ENCODE results near the gene FILIP1L.

The FILIP1L gene

DNA sequence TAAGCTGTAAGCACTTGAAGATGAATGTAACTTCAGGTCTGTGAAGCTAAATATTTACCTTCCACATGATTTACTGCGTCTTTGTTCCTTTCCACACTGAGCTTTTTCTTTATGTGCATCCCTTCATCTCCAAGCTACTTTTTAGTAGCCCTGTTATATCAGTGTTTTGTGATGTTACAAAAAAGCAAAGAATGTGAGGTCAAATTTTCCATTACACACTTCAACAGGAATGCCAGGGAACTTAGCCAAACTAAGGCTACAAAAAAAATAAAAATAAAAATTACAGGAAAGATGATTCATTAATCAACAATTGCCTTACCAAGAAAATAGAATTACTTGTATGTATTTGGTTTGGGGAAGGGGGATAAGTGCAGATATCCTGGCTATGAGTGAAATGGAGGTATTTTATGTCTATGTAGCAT, 73.0 kb downstream of the FILIP1L start:
- no peak for TF ChIP-seq CTCF (IDR thresholded peaks at IDR 0.05; ENCODE audit: low read depth, low read length)
- DNase-seq (ENCODE audit: extremely low read depth, low read depth) = peak; percentile 82

GRCh38 chr3:100040451-100041225, 73.7 kb downstream of the FILIP1L start:
- DNase-seq (ENCODE audit: extremely low read depth, low read depth) = no peak
- no peak for TF ChIP-seq CTCF (IDR thresholded peaks at IDR 0.05; ENCODE audit: low read depth, low read length)

DNA sequence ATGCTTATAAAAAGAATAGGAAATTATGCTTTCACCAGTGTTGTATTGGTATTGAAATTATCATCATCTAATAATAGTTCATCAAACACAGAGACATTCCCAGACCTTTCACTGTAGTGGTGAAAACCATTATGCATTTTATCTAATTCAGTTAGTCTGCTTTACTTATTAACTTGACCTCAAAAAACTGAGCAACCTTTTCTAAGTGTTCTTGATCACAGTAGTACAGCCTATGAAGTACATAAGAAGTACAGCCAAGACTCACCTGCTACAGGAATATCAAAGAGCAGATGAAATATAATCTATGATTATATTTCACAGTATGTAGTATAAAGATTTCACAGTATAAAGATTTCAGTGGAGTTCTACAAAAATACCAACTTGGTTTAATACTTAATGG, 75.2 kb downstream of the FILIP1L start:
- DNase-seq (ENCODE audit: extremely low read depth, low read depth) = no peak
- no peak for TF ChIP-seq CTCF (IDR thresholded peaks at IDR 0.05; ENCODE audit: low read depth, low read length)

- DNase-seq (ENCODE audit: extremely low read depth, low read depth) = no peak
These were observed 80.3 kb downstream of the FILIP1L start for GRCh38 chr3:100033903-100034471.

DNA sequence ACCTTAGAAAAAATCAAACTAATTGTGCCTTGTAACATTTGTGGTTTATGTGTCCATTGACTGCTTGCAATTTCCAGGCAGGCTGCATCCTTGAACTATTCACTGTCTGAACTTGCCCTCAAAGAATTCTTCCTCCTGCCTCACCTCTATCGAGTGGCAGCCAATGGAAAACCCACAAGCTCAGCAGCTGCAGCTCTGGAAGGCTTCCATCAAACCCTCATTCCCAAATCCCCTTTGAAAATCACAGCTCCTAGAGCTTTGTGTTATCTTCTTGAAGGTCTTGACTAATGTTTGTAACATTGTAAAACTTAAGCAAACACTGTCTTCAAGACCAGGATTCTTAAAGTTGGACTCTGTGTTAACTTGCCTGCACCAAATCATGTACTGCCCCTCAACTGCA, 81.1 kb downstream of the FILIP1L start:
- no peak for DNase-seq (ENCODE audit: extremely low read depth, low read depth)
- TF ChIP-seq CTCF (IDR thresholded peaks at IDR 0.05; ENCODE audit: low read depth, low read length) = no peak

More at GRCh38 chr3:100033903-100034471, 80.3 kb downstream of the FILIP1L start:
- TF ChIP-seq CTCF (IDR thresholded peaks at IDR 0.05; ENCODE audit: low read depth, low read length) = no peak

GRCh38 chr3:100032243-100032642, 82.1 kb downstream of the FILIP1L start:
- no peak for DNase-seq (ENCODE audit: extremely low read depth, low read depth)
- no peak for TF ChIP-seq CTCF (IDR thresholded peaks at IDR 0.05; ENCODE audit: low read depth, low read length)

DNA sequence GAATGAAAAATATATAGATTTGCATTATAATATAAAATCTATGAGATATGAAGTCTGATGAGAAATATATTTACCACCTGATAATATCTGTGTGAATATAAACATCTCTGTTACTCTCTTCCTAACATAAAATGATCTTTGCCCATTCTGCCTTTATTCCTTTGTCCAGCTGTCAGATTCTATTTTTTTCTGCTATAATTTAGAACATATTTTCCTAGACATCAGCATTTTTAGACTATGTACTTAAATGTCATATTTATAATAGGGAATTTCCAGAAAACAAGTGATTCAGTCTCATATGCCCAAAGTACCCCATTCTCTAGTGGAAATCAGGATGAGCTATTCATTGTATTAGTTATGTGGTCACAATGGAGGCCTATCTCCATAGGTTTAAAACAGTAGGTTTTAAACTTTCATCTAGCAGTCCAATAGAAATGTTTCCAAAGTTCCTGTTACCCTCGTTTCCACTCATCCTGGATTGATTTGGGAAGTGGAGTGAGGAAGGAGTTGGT, 83.3 kb downstream of the FILIP1L start:
- DNase-seq (ENCODE audit: extremely low read depth, low read depth) = no peak
- no peak for TF ChIP-seq CTCF (IDR thresholded peaks at IDR 0.05; ENCODE audit: low read depth, low read length)
